ENCODE measurements around the gene RAP1B.

GRCh38 chr12:68579254-68579653 lies 31.4 kb upstream of the RAP1B start:
- TF ChIP-seq CTCF (conservative IDR thresholded peaks at IDR 0.05; ENCODE audit: low read length) (no peak), EZH2phosphoT487 (IDR thresholded peaks at IDR 0.05; ENCODE audit: borderline replicate concordance) (no peak)

All from Loucy (cell line).